CD4-positive, alpha-beta T cell (primary cell): ENCODE data around the gene PSME4. TPM values are rescaled to one million over a fixed set of nuclear protein-coding genes. Genes with fewer than 3 reads are reported as not detected.
A peak's percentile ranks its signal among the peaks of the same experiment; 100 is the strongest.

Experiments
- ATAC-seq: fragments of 200-7000 bp; cut with Tn5 transposase; one replicate; pipeline ENCODE4 v1.10.0; 2022; ENCODE audit warnings: mild to moderate bottlenecking; ENCODE audit not compliant: poor library complexity
- CTCF ChIA-PET: fragments of 350-600 bp; sonication (Branson Sonifier 250); formaldehyde crosslinking; loops from one replicate; lab custom pipeline; 2021; ENCODE audit warnings: antibody characterized with exemption, inconsistent platforms; lab: Charles Lee
- POLR2A ChIA-PET: fragments of 350-600 bp; sonication (Branson Sonifier 250); formaldehyde crosslinking; loops from one replicate; lab custom pipeline; 2021; ENCODE audit warnings: antibody characterized with exemption, inconsistent platforms; lab: Charles Lee
- DNase-seq, 14 experiments: peaks; one replicate each; pipeline ENCODE4 v3.0.0-alpha.2; 2013 to 2020; ENCODE audit warnings: mixed read lengths in 2 of 14
- H3K27ac ChIP-seq, 2 donors: one replicate each; pipeline versions ENCODE4 v1.5.1 to v1.7.0; 2013; ENCODE audit warnings: low read length in 2 of 2, low read depth in 1 of 2, mild to moderate bottlenecking in 1 of 2
- H3K27me3 ChIP-seq, 2 experiments: 1 replicate in 1 of 2; 2 replicates in 1 of 2; pipeline versions ENCODE4 v1.6.1 to v1.7.0; 2013; ENCODE audit warnings: low read length in 2 of 2, control low read depth in 1 of 2, mild to moderate bottlenecking in 1 of 2, moderate library complexity in 1 of 2; ENCODE audit not compliant: insufficient read depth in 2 of 2, control insufficient read depth in 1 of 2
- H3K36me3 ChIP-seq: one replicate; pipeline ENCODE4 v1.6.1; 2013; ENCODE audit warnings: low read length, control low read depth; ENCODE audit not compliant: insufficient read depth
- H3K4me1 ChIP-seq: one replicate; pipeline ENCODE4 v1.6.1; 2013; ENCODE audit warnings: low read length, control low read depth; ENCODE audit not compliant: insufficient read depth
- H3K4me3 ChIP-seq: one replicate; pipeline ENCODE4 v1.5.1; 2013; ENCODE audit warnings: mild to moderate bottlenecking, low read length, moderate library complexity
- H3K9me3 ChIP-seq, 2 experiments: 1 replicate in 1 of 2; 2 replicates in 1 of 2; pipeline versions ENCODE4 v1.6.1 to v1.7.0; 2013; ENCODE audit warnings: low read length in 2 of 2, mild to moderate bottlenecking in 2 of 2, control low read depth in 1 of 2, moderate library complexity in 1 of 2; ENCODE audit not compliant: control insufficient read depth in 1 of 2, insufficient read depth in 1 of 2
- H3K27ac Mint-ChIP-seq: one replicate; pipeline ENCODE4 v1.8.0; 2020; ENCODE audit warnings: mixed read lengths
- H3K27me3 Mint-ChIP-seq: one replicate; pipeline ENCODE4 v1.8.0; 2021; ENCODE audit warnings: mixed read lengths
- H3K36me3 Mint-ChIP-seq: one replicate; pipeline ENCODE4 v1.8.0; 2021; ENCODE audit warnings: low read depth, mixed read lengths
- H3K4me1 Mint-ChIP-seq: one replicate; pipeline ENCODE4 v1.8.0; 2021; ENCODE audit warnings: low read depth, mixed read lengths
- H3K4me3 Mint-ChIP-seq: one replicate; pipeline ENCODE4 v1.8.0; 2020; ENCODE audit warnings: mild to moderate bottlenecking, mixed read lengths
- H3K9me3 Mint-ChIP-seq: one replicate; pipeline ENCODE4 v1.8.0; 2020; ENCODE audit warnings: mixed read lengths
- intact Hi-C, 2 experiments: fragments of 100-400 bp; cut with DNase I in 1 of 2; cut with micrococcal nuclease in 1 of 2; formaldehyde crosslinking; loops; one replicate each; pipeline versions ENCODE4 v1.15.1 to v1.9.0; 2023 to 2025; cut with DNase I, micrococcal nuclease
- total RNA-seq, 174 experiments: library from RNA in 2 of 174; stranded (reverse) in 2 of 174; gene quantifications; one replicate each; pipeline ENCODE4 v1.2.3 and lab custom pipeline; 2021 to 2026
- TF ChIP-seq, protein P1 (sequence below): fragments of 200-600 bp; IDR thresholded peaks from one replicate; pipeline ENCODE4 v1.8.0; 2022; ENCODE audit warnings: antibody characterized with exemption, mild to moderate bottlenecking

The PSME4 gene
- total RNA-seq, 2 experiments from 2014 or later = 82.6 to 87.0 TPM

DNA sequence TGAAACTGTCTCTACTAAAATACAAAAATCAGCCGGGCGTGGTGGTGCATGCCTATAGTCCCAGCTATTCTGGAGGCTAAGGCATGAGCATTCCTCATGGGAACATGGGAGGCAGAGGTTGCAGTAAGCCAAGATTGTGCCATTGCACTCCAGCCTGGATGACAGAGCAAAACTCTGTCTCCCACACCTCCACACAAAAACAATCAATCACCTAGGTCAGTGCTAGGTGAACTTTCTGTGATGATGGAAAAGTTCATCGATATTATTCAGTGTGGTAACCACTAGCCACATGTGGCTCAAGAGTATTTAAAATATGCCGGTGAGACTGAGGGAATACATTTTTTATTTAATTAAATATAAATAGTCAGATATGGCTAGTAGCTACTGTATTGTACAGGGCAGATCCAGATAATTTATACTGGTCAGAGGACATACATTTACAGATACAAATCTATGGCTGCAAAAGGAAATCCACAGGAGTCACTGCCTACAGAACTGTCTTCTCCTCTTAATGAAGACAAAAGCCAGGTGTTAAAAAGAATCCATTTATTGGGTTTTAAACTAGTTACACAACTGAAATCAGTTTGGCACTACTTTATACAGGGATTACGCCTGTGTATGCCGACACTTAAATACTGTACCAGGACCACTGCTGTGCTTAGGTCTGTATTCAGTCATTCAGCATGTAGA, 107.1 kb downstream of the PSME4 start:
- intact Hi-C loops = no loop called here
- no peaks in the 10 kb centered on the region for H3K9me3 ChIP-seq
- ATAC-seq = no peak
- POLR2A ChIA-PET = no interaction called here
- Mint-ChIP-seq H3K36me3 (peaks cover 58% of the 10 kb centered on the region), H3K4me1 (peaks cover 17% of the 10 kb centered on the region), H3K9me3 (no peaks in the 10 kb centered on the region), H3K27me3 (no peaks in the 10 kb centered on the region), H3K4me3 (no peak overlapping the region), H3K27ac (no peak overlapping the region)
- no peak overlapping the region for H3K4me3 ChIP-seq
- no peaks in the 10 kb centered on the region for H3K4me1 ChIP-seq
- peaks cover 45% of the 10 kb centered on the region for H3K36me3 ChIP-seq
- H3K27ac ChIP-seq = no peak overlapping the region
- CTCF ChIA-PET = no interaction called here
- no peak for DNase-seq
- no peaks in the 10 kb centered on the region for H3K27me3 ChIP-seq
- TF ChIP-seq, protein P1, sequence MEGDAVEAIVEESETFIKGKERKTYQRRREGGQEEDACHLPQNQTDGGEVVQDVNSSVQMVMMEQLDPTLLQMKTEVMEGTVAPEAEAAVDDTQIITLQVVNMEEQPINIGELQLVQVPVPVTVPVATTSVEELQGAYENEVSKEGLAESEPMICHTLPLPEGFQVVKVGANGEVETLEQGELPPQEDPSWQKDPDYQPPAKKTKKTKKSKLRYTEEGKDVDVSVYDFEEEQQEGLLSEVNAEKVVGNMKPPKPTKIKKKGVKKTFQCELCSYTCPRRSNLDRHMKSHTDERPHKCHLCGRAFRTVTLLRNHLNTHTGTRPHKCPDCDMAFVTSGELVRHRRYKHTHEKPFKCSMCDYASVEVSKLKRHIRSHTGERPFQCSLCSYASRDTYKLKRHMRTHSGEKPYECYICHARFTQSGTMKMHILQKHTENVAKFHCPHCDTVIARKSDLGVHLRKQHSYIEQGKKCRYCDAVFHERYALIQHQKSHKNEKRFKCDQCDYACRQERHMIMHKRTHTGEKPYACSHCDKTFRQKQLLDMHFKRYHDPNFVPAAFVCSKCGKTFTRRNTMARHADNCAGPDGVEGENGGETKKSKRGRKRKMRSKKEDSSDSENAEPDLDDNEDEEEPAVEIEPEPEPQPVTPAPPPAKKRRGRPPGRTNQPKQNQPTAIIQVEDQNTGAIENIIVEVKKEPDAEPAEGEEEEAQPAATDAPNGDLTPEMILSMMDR = no peak

DNA sequence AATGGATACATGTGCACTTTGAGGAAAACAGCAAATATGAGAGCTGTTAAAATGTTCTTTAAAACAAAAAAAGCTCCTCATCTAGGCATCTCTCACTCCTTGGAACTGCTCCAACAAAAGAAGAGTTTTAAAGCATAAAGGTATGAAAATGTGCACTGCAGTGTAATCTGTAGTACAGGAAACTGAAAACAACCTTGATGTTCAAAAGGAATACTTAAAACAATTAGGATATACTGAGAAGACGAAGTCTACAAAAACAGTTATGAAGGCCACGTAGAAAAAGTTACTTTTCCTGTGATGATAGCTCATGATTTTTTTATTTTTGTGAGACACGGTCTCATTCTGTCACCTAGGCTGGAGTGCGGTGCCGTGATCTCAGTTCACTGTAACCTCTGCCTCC, 109.0 kb downstream of the PSME4 start:
- Mint-ChIP-seq H3K36me3 (peaks cover 55% of the 10 kb centered on the region), H3K4me3 (no peak overlapping the region), H3K9me3 (no peaks in the 10 kb centered on the region), H3K27me3 (no peaks in the 10 kb centered on the region), H3K4me1 (peaks cover 17% of the 10 kb centered on the region), H3K27ac (peak overlapping the region; percentile 65)
- ATAC-seq (no peak), DNase-seq (no peak)
- H3K4me3 ChIP-seq = no peak overlapping the region
- H3K36me3 ChIP-seq = peaks cover 35% of the 10 kb centered on the region
- no peaks in the 10 kb centered on the region for H3K4me1 ChIP-seq
- ChIA-PET CTCF (no interaction called here), POLR2A (interaction anchor here (1.1 kb wide), 1 partner anchor 30 kb away, joined by 4 read pairs; no protein-coding TSS in a partner anchor)
- H3K9me3 ChIP-seq = no peaks in the 10 kb centered on the region
- intact Hi-C loops = no loop called here
- no peak overlapping the region for H3K27ac ChIP-seq
- no peaks in the 10 kb centered on the region for H3K27me3 ChIP-seq
- TF ChIP-seq, protein P1 = no peak

- DNase-seq = peak in 1 of 14 experiments; percentile 14
- no peaks in the 10 kb centered on the region for H3K9me3 ChIP-seq
- no peaks in the 10 kb centered on the region for H3K27me3 ChIP-seq
- H3K4me3 ChIP-seq = no peak within 1 kb of the TSS
- Mint-ChIP-seq H3K27ac (peak within 1 kb of the TSS; percentile 65), H3K27me3 (no peaks in the 10 kb centered on the region), H3K4me1 (peaks cover 17% of the 10 kb centered on the region), H3K9me3 (no peaks in the 10 kb centered on the region), H3K36me3 (peaks cover 35% of the 10 kb centered on the region), H3K4me3 (no peak within 1 kb of the TSS)
- CTCF ChIA-PET = interaction anchor here (1.0 kb wide), 1 partner anchor 11 kb away, joined by 4 read pairs; no protein-coding TSS in a partner anchor
- no peaks in the 10 kb centered on the region for H3K4me1 ChIP-seq
- intact Hi-C loops = no loop called here
- TF ChIP-seq, protein P1 = no peak
- ATAC-seq = no peak
- POLR2A ChIA-PET = no interaction called here
- no peak within 1 kb of the TSS for H3K27ac ChIP-seq
- H3K36me3 ChIP-seq = peaks cover 12% of the 10 kb centered on the region
Measured at GRCh38 chr2:53859206-53860181, 111.3 kb downstream of the PSME4 start, which contains the start of gene GPR75. TSS of gene GPR75 (minus strand) at chr2:53859967. CDS start at chr2:53854756, 5,211 bp downstream.
